ENCODE results near the gene SLC10A2.

SLC10A2 gene

GRCh38 chr13:102999499-102999898 is 66.7 kb downstream of the SLC10A2 start:
- no peak for DNase-seq (ENCODE audit: low read depth, low spot score)
- H3K4me3 ChIP-seq (ENCODE audit: low read length), result no peak overlapping the region
- H3K9me3 ChIP-seq (ENCODE audit: control insufficient read depth, insufficient read depth, low read length), result no peaks in the 10 kb centered on the region
- no peaks in the 10 kb centered on the region for H3K4me1 ChIP-seq (ENCODE audit: control insufficient read depth, insufficient read depth, low read length)
- H3K36me3 ChIP-seq (ENCODE audit: control insufficient read depth, insufficient read depth, low read length), result no peaks in the 10 kb centered on the region
- H3K27ac ChIP-seq (ENCODE audit: low read length), result no peak overlapping the region
- WGBS (ENCODE audit: insufficient coverage, insufficient read length), result no CpG with 5 or more reads among the region's 2 CpGs
- H3K27me3 ChIP-seq (ENCODE audit: control insufficient read depth, insufficient read depth, low read length), result no peaks in the 10 kb centered on the region

Measured in iPS DF 6.9 (cell line).